GM23338 (cell line): ENCODE measurements around the gene TMEM43.

Experiments
- CREB1 ChIP-seq: fragments of 250-450 bp; sonication (Bioruptor Pico); IDR thresholded peaks from 2 replicates; pipeline ENCODE4 v1.5.0; 2020; ENCODE audit warnings: low read depth, mild to moderate bottlenecking, moderate library complexity
- CTCF ChIP-seq, 2 experiments: fragments of 200-600 bp in 1 of 2; sonication (generic) in 1 of 2; conservative IDR thresholded peaks; 2 replicates each; pipeline versions ENCODE4 v1.5.1 to v1.6.1; 2016 to 2017; ENCODE audit warnings: antibody characterized with exemption in 2 of 2, low read depth in 2 of 2, mild to moderate bottlenecking in 2 of 2, moderate library complexity in 1 of 2
- EZH2 ChIP-seq: fragments of 200-600 bp; sonication (generic); IDR thresholded peaks from one replicate; pipeline ENCODE4 v1.8.0; 2017; ENCODE audit warnings: antibody characterized with exemption, mild to moderate bottlenecking, low read depth; ENCODE audit not compliant: unreplicated experiment
- EZH2phosphoT487 ChIP-seq: fragments of 200-600 bp; sonication (generic); IDR thresholded peaks from one replicate; pipeline ENCODE4 v1.8.1; 2018; ENCODE audit warnings: antibody characterized with exemption; ENCODE audit not compliant: unreplicated experiment
- JUNB ChIP-seq: IDR thresholded peaks from one replicate; pipeline ENCODE4 v1.6.1; 2016; ENCODE audit warnings: antibody characterized with exemption; ENCODE audit not compliant: unreplicated experiment
- NANOG ChIP-seq: IDR thresholded peaks from 2 replicates; pipeline ENCODE4 v1.6.1; 2016; ENCODE audit warnings: antibody characterized with exemption, borderline replicate concordance
- POLR2AphosphoS5 ChIP-seq: IDR thresholded peaks from 2 replicates; pipeline ENCODE4 v1.6.1; 2016; ENCODE audit warnings: antibody characterized with exemption, low read depth
- STAT1 ChIP-seq: IDR thresholded peaks from one replicate; pipeline ENCODE4 v1.6.1; 2016; ENCODE audit warnings: antibody characterized with exemption; ENCODE audit not compliant: unreplicated experiment
- ZNF114 ChIP-seq: fragments of 250-450 bp; sonication (Bioruptor Pico); IDR thresholded peaks from 2 replicates; pipeline ENCODE4 v1.5.0; 2020; ENCODE audit warnings: mild to moderate bottlenecking, moderate library complexity
- TF ChIP-seq, protein P1 (sequence below): IDR thresholded peaks from one replicate; pipeline ENCODE4 v1.6.1; 2018; ENCODE audit warnings: antibody characterized with exemption; ENCODE audit not compliant: unreplicated experiment
- TF ChIP-seq, protein P2 (sequence below): fragments of 250-450 bp; sonication (Bioruptor Pico); IDR thresholded peaks from 2 replicates; pipeline ENCODE4 v1.5.0; 2020; ENCODE audit warnings: mild to moderate bottlenecking, moderate library complexity

DNA sequence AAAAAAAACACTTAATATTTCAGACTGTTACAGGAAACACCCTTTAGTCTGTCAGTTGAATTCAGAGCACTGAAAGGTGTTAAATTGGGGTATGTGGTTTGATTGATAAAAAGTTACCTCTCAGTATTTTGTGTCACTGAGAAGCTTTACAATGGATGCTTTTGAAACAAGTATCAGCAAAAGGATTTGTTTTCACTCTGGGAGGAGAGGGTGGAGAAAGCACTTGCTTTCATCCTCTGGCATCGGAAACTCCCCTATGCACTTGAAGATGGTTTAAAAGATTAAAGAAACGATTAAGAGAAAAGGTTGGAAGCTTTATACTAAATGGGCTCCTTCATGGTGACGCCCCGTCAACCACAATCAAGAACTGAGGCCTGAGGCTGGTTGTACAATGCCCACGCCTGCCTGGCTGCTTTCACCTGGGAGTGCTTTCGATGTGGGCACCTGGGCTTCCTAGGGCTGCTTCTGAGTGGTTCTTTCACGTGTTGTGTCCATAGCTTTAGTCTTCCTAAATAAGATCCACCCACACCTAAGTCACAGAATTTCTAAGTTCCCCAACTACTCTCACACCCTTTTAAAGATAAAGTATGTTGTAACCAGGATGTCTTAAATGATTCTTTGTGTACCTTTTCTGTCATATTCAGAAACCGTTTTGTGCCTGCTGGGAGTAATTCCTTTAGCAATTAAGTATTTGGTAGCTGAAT lies 17.9 kb downstream of the TMEM43 start:
- TF ChIP-seq EZH2 (no peak), CTCF (conservative IDR thresholded peaks at IDR 0.05; ENCODE audit: low read depth in 2 of 2) (no peak), EZH2phosphoT487 (no peak), POLR2AphosphoS5 (no peak), ZNF114 (no peak), CREB1 (CRISPR knock-in tag) (no peak), NANOG (no peak), STAT1 (no peak), JUNB (no peak)
- TF ChIP-seq, protein P1, sequence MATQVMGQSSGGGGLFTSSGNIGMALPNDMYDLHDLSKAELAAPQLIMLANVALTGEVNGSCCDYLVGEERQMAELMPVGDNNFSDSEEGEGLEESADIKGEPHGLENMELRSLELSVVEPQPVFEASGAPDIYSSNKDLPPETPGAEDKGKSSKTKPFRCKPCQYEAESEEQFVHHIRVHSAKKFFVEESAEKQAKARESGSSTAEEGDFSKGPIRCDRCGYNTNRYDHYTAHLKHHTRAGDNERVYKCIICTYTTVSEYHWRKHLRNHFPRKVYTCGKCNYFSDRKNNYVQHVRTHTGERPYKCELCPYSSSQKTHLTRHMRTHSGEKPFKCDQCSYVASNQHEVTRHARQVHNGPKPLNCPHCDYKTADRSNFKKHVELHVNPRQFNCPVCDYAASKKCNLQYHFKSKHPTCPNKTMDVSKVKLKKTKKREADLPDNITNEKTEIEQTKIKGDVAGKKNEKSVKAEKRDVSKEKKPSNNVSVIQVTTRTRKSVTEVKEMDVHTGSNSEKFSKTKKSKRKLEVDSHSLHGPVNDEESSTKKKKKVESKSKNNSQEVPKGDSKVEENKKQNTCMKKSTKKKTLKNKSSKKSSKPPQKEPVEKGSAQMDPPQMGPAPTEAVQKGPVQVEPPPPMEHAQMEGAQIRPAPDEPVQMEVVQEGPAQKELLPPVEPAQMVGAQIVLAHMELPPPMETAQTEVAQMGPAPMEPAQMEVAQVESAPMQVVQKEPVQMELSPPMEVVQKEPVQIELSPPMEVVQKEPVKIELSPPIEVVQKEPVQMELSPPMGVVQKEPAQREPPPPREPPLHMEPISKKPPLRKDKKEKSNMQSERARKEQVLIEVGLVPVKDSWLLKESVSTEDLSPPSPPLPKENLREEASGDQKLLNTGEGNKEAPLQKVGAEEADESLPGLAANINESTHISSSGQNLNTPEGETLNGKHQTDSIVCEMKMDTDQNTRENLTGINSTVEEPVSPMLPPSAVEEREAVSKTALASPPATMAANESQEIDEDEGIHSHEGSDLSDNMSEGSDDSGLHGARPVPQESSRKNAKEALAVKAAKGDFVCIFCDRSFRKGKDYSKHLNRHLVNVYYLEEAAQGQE = no peak
- TF ChIP-seq, protein P2, sequence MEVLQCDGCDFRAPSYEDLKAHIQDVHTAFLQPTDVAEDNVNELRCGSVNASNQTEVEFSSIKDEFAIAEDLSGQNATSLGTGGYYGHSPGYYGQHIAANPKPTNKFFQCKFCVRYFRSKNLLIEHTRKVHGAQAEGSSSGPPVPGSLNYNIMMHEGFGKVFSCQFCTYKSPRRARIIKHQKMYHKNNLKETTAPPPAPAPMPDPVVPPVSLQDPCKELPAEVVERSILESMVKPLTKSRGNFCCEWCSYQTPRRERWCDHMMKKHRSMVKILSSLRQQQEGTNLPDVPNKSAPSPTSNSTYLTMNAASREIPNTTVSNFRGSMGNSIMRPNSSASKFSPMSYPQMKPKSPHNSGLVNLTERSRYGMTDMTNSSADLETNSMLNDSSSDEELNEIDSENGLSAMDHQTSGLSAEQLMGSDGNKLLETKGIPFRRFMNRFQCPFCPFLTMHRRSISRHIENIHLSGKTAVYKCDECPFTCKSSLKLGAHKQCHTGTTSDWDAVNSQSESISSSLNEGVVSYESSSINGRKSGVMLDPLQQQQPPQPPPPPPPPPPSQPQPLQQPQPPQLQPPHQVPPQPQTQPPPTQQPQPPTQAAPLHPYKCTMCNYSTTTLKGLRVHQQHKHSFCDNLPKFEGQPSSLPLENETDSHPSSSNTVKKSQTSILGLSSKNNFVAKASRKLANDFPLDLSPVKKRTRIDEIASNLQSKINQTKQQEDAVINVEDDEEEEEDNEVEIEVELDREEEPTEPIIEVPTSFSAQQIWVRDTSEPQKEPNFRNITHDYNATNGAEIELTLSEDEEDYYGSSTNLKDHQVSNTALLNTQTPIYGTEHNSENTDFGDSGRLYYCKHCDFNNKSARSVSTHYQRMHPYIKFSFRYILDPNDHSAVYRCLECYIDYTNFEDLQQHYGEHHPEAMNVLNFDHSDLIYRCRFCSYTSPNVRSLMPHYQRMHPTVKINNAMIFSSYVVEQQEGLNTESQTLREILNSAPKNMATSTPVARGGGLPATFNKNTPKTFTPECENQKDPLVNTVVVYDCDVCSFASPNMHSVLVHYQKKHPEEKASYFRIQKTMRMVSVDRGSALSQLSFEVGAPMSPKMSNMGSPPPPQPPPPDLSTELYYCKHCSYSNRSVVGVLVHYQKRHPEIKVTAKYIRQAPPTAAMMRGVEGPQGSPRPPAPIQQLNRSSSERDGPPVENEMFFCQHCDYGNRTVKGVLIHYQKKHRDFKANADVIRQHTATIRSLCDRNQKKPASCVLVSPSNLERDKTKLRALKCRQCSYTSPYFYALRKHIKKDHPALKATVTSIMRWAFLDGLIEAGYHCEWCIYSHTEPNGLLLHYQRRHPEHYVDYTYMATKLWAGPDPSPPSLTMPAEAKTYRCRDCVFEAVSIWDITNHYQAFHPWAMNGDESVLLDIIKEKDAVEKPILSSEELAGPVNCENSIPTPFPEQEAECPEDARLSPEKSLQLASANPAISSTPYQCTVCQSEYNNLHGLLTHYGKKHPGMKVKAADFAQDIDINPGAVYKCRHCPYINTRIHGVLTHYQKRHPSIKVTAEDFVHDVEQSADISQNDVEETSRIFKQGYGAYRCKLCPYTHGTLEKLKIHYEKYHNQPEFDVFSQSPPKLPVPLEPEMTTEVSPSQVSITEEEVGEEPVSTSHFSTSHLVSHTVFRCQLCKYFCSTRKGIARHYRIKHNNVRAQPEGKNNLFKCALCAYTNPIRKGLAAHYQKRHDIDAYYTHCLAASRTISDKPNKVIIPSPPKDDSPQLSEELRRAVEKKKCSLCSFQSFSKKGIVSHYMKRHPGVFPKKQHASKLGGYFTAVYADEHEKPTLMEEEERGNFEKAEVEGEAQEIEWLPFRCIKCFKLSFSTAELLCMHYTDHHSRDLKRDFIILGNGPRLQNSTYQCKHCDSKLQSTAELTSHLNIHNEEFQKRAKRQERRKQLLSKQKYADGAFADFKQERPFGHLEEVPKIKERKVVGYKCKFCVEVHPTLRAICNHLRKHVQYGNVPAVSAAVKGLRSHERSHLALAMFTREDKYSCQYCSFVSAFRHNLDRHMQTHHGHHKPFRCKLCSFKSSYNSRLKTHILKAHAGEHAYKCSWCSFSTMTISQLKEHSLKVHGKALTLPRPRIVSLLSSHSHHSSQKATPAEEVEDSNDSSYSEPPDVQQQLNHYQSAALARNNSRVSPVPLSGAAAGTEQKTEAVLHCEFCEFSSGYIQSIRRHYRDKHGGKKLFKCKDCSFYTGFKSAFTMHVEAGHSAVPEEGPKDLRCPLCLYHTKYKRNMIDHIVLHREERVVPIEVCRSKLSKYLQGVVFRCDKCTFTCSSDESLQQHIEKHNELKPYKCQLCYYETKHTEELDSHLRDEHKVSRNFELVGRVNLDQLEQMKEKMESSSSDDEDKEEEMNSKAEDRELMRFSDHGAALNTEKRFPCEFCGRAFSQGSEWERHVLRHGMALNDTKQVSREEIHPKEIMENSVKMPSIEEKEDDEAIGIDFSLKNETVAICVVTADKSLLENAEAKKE (CRISPR knock-in tag) = no peak
